IMR-90 (cell line): Measurements from ENCODE around the gene GSTM1. TPM values are rescaled to one million over a fixed set of nuclear protein-coding genes. Genes with fewer than 3 reads are reported as not detected.

Experiments
- ATAC-seq: fragments of 200-7000 bp; cut with Tn5 transposase; 2 replicates; pipeline ENCODE4 v1.9.1; 2020; ENCODE audit warnings: low read depth, mild to moderate bottlenecking, moderate library complexity
- BruUV-seq: library from RNA; stranded (reverse); fragments of 400-500 nt; replicated peaks from 2 replicates; lab custom pipeline; 2021; lab: Mats Ljungman, UMichigan
- CTCF ChIA-PET: fragments of 300-600 bp; formaldehyde crosslinking; extraction: SDS; loops from one replicate; lab custom pipeline; 2021; ENCODE audit warnings: antibody characterized with exemption; lab: Yijun Ruan, JAX
- POLR2A ChIA-PET: fragments of 300-600 bp; sonication (Branson Sonifier 250); formaldehyde crosslinking; loops from one replicate; lab custom pipeline; 2022; ENCODE audit warnings: antibody characterized with exemption; ENCODE audit not compliant: unreplicated experiment; lab: Charles Lee
- DNase-seq: peaks from one replicate; pipeline ENCODE4 v3.0.0; 2013
- H2AFZ ChIP-seq: replicated peaks from 2 replicates; pipeline ENCODE3; 2013; ENCODE audit warnings: low read length, mild to moderate bottlenecking; ENCODE audit not compliant: poor library complexity
- H2AK5ac ChIP-seq: 2 replicates; pipeline ENCODE4 v1.6.1; 2013; ENCODE audit warnings: low read depth, low read length, inconsistent platforms
- H2AK9ac ChIP-seq: replicated peaks from 2 replicates; pipeline ENCODE3; 2013; ENCODE audit warnings: mild to moderate bottlenecking, low read depth, low read length, moderate library complexity; ENCODE audit not compliant: poor library complexity
- H2BK120ac ChIP-seq: 2 replicates; pipeline ENCODE4 v1.6.1; 2013; ENCODE audit warnings: low read depth, low read length, inconsistent platforms
- H2BK15ac ChIP-seq: 3 replicates; pipeline ENCODE4 v1.6.1; 2013; ENCODE audit warnings: low read depth, low read length, inconsistent platforms
- H2BK20ac ChIP-seq: 2 replicates; pipeline ENCODE4 v1.6.1; 2013; ENCODE audit warnings: low read depth, mild to moderate bottlenecking, inconsistent platforms, low read length, moderate library complexity
- H2BK5ac ChIP-seq: 2 replicates; pipeline ENCODE4 v1.6.1; 2013; ENCODE audit warnings: mild to moderate bottlenecking, low read depth, low read length, inconsistent platforms; ENCODE audit not compliant: poor library complexity, severe bottlenecking
- H3K14ac ChIP-seq: replicated peaks from 2 replicates; pipeline ENCODE4 v1.6.1; 2013; ENCODE audit warnings: low read depth, low read length, inconsistent platforms
- H3K18ac ChIP-seq: 2 replicates; pipeline ENCODE4 v1.6.1; 2013; ENCODE audit warnings: low read depth, low read length, control low read depth
- H3K23ac ChIP-seq: 2 replicates; pipeline ENCODE4 v1.6.1; 2013; ENCODE audit warnings: low read depth, low read length, inconsistent platforms
- H3K27ac ChIP-seq: 2 replicates; pipeline ENCODE4 v1.5.1; 2013; ENCODE audit warnings: mild to moderate bottlenecking, control low read depth, low read length; ENCODE audit not compliant: insufficient read depth
- H3K27me3 ChIP-seq: 2 replicates; pipeline ENCODE4 v1.6.1; 2013; ENCODE audit warnings: low read length; ENCODE audit not compliant: control insufficient read depth, insufficient read depth
- H3K36me3 ChIP-seq: 2 replicates; pipeline ENCODE4 v1.6.1; 2013; ENCODE audit warnings: low read length, mixed read lengths; ENCODE audit not compliant: control insufficient read depth, insufficient read depth
- H3K4ac ChIP-seq: 2 replicates; pipeline ENCODE4 v1.6.1; 2013; ENCODE audit warnings: low read depth, low read length, inconsistent platforms
- H3K4me1 ChIP-seq: 2 replicates; pipeline ENCODE4 v1.6.1; 2013; ENCODE audit warnings: low read length, mixed read lengths; ENCODE audit not compliant: control insufficient read depth, insufficient read depth
- H3K4me2 ChIP-seq: 2 replicates; pipeline ENCODE4 v1.6.1; 2013; ENCODE audit warnings: low read depth, mild to moderate bottlenecking, control low read depth, low read length, moderate library complexity
- H3K4me3 ChIP-seq: 2 replicates; pipeline ENCODE4 v1.5.1; 2013; ENCODE audit warnings: low read depth, mild to moderate bottlenecking, control low read depth, low read length, moderate library complexity; ENCODE audit not compliant: insufficient read depth
- H3K56ac ChIP-seq: 2 replicates; pipeline ENCODE4 v1.6.1; 2013; ENCODE audit warnings: low read length, inconsistent platforms; ENCODE audit not compliant: insufficient read depth; ENCODE audit errors: extremely low read depth
- H3K79me1 ChIP-seq, 2 experiments: 2 replicates each; pipeline ENCODE4 v1.6.1; 2013; ENCODE audit warnings: low read length in 2 of 2, inconsistent platforms in 1 of 2, low read depth in 1 of 2
- H3K9ac ChIP-seq: 2 replicates; pipeline ENCODE4 v1.6.1; 2013; ENCODE audit warnings: low read depth, low read length, control low read depth
- H3K9me1 ChIP-seq: 2 replicates; pipeline ENCODE4 v1.6.1; 2013; ENCODE audit warnings: low read length, inconsistent platforms; ENCODE audit not compliant: insufficient read depth
- H3K9me3 ChIP-seq: 2 replicates; pipeline ENCODE4 v1.6.1; 2013; ENCODE audit warnings: low read length; ENCODE audit not compliant: control insufficient read depth, insufficient read depth
- H4K20me1 ChIP-seq: 2 replicates; pipeline ENCODE4 v1.6.1; 2013; ENCODE audit warnings: low read length, inconsistent platforms; ENCODE audit not compliant: insufficient read depth
- H4K5ac ChIP-seq: 2 replicates; pipeline ENCODE4 v1.6.1; 2013; ENCODE audit warnings: mild to moderate bottlenecking, low read depth, low read length, control low read depth
- H4K8ac ChIP-seq, 2 experiments: 2 replicates each; pipeline ENCODE4 v1.6.1; 2013; ENCODE audit warnings: low read depth in 2 of 2, low read length in 2 of 2, control low read depth in 1 of 2, inconsistent platforms in 1 of 2
- H4K91ac ChIP-seq: 2 replicates; pipeline ENCODE4 v1.6.1; 2013; ENCODE audit warnings: low read depth, low read length, inconsistent platforms; ENCODE audit not compliant: insufficient read depth
- MAFK ChIP-seq: IDR thresholded peaks from 2 replicates; pipeline ENCODE4 v1.6.1; 2012; ENCODE audit warnings: low read depth, low read length, improper control_type of control experiment
- MXI1 ChIP-seq: IDR thresholded peaks from 2 replicates; pipeline ENCODE4 v1.6.1; 2012; ENCODE audit warnings: low read depth, mild to moderate bottlenecking, low read length, moderate library complexity, borderline replicate concordance
- POLR2A ChIP-seq: IDR thresholded peaks from 2 replicates; pipeline ENCODE4 v1.6.1; 2012; ENCODE audit warnings: mild to moderate bottlenecking, low read depth, low read length
- USF2 ChIP-seq: fragments of 150-350 bp; IDR thresholded peaks from 2 replicates; pipeline ENCODE4 v1.6.1; 2017; ENCODE audit warnings: mild to moderate bottlenecking, antibody characterized with exemption, low read length, low read depth
- WGBS, 2 experiments: methylation state at CpG; one replicate each; pipeline versions ENCODE4 v1.1.5 to v1.1.7; 2013; ENCODE audit warnings: missing lambda C conversion rate in 2 of 2; ENCODE audit not compliant: insufficient read length in 1 of 2; ENCODE audit errors: extremely low coverage in 2 of 2; 5-methylcytosine and 5-hydroxymethylcytosine counted together
- dilution Hi-C: fragments of 300-500 bp; cut with HindIII; formaldehyde crosslinking; loops from one replicate; pipeline ENCODE4 v1.14.3; 2018; ENCODE audit warnings: low sequenced_read_pairs; ENCODE audit not compliant: unreplicated experiment
- in situ Hi-C: fragments of 300-500 bp; cut with MboI; formaldehyde crosslinking; loops from 3 replicates; pipeline ENCODE4 v1.14.3; 2019; ENCODE audit warnings: low sequenced_read_pairs, inconsistent platforms, mixed read lengths
- intact Hi-C: fragments of 100-400 bp; cut with micrococcal nuclease; formaldehyde crosslinking; loops from 2 replicates; pipeline ENCODE4 v1.10.0; 2022
- polyA plus RNA-seq, 3 experiments: library from polyadenylated mRNA; depleted of rRNA; stranded (reverse); fragments of >200 nt; gene quantifications; 2 replicates each; pipeline ENCODE4 v1.2.3, GENCODE V29; 2012; ENCODE audit warnings: low replicate concordance in 1 of 3
- total RNA-seq: library from RNA; depleted of rRNA; stranded (reverse); fragments of >200 nt; gene quantifications from 2 replicates; pipeline ENCODE4 v1.2.3, GENCODE V29; 2012

The GSTM1 gene
- total and polyA plus RNA-seq, 2 of the 4 experiments (the other 2 are of a cell fraction) = not detected

GRCh38 chr1:109689844-109690405, 2.3 kb downstream of the GSTM1 start:
- Histone ChIP-seq H3K14ac (no peak overlapping the region), H4K20me1 (no peaks in the 10 kb centered on the region)

More at GRCh38 chr1:109689844-109690405, 2.3 kb downstream of the GSTM1 start:
- H2AFZ ChIP-seq = no peak overlapping the region
- no peaks in the 10 kb centered on the region for H3K9me1 ChIP-seq
- H2BK120ac ChIP-seq = no peak overlapping the region
- H2BK15ac ChIP-seq = no peak overlapping the region
- no peak overlapping the region for H3K56ac ChIP-seq
- H3K4me3 ChIP-seq = no peak overlapping the region
- TF ChIP-seq USF2 = no peak
- TF ChIP-seq MXI1 = no peak
- no peak for TF ChIP-seq POLR2A
- TF ChIP-seq MAFK = no peak
- H3K9ac ChIP-seq = no peak overlapping the region
- ChIA-PET POLR2A (no interaction called here), CTCF (no interaction called here)
- H4K8ac ChIP-seq = no peak overlapping the region
- BruUV-seq = no TSS peak
- H3K9me3 ChIP-seq = no peaks in the 10 kb centered on the region
- intact Hi-C loops = no loop called here
- H3K4me2 ChIP-seq = no peak overlapping the region
- H2BK5ac ChIP-seq = no peak overlapping the region
- H3K36me3 ChIP-seq = no peaks in the 10 kb centered on the region
- no CpG with 5 or more reads among the region's 6 CpGs for WGBS, 2 experiments
- H4K91ac ChIP-seq = no peak overlapping the region
- ATAC-seq (no peak), DNase-seq (no peak)
- no peak overlapping the region for H3K27ac ChIP-seq
- no peak overlapping the region for H3K4ac ChIP-seq
- H3K79me1 ChIP-seq = no peaks in the 10 kb centered on the region
- no peak overlapping the region for H2AK9ac ChIP-seq
- H3K23ac ChIP-seq = no peak overlapping the region
- H3K27me3 ChIP-seq = no peaks in the 10 kb centered on the region
- H4K5ac ChIP-seq = no peak overlapping the region
- in situ Hi-C loops = no loop called here
- no peaks in the 10 kb centered on the region for H3K4me1 ChIP-seq
- no peak overlapping the region for H2BK20ac ChIP-seq
- no peak overlapping the region for H3K18ac ChIP-seq
- dilution Hi-C loops = no loop called here
- H2AK5ac ChIP-seq = no peak overlapping the region
